ENCODE data around the gene DUSP28. TPM values are rescaled to one million over a fixed set of nuclear protein-coding genes. Genes with fewer than 3 reads are reported as not detected.

Gene DUSP28
- total and polyA plus RNA-seq, 2 of the 13 experiments (the other 11 are each of a cell fraction or from before 2014, with no cell fraction given): 5.2 to 8.6 TPM

DNA sequence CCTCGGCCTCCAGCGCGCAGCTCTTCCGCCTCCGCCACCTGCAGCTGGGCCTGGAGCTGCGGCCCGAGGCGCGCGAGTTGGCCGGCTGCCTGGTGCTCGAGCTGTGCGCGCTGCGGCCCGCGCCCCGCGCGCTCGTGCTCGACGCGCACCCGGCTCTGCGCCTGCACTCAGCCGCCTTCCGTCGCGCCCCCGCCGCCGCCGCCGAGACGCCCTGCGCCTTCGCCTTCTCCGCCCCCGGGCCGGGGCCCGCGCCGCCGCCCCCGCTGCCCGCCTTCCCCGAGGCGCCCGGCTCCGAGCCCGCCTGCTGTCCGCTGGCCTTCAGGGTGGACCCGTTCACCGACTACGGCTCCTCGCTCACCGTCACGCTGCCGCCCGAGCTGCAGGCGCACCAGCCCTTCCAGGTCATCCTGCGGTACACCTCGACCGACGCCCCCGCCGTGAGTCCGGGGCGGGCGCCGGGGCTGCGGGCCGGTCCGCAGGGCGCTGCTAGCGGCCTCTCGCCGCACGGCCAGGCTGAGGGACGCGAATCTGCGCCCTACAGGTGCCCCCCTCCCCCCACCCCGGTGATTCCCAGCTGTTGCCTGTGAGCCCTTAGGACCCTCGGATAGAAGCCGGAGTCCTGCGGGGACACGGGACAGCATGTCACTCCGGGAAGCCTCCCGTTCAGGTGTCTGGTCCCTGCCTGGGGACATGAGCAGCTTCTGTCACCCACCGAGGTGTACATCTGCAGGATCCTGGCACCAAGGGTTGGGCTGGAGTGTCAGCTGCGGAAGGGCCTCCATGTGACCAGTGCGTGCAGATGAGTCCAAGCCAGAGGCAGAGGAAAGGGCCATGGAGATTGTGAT lies 8.7 kb downstream of the DUSP28 start (continued):
- TF ChIP-seq, protein P1, sequence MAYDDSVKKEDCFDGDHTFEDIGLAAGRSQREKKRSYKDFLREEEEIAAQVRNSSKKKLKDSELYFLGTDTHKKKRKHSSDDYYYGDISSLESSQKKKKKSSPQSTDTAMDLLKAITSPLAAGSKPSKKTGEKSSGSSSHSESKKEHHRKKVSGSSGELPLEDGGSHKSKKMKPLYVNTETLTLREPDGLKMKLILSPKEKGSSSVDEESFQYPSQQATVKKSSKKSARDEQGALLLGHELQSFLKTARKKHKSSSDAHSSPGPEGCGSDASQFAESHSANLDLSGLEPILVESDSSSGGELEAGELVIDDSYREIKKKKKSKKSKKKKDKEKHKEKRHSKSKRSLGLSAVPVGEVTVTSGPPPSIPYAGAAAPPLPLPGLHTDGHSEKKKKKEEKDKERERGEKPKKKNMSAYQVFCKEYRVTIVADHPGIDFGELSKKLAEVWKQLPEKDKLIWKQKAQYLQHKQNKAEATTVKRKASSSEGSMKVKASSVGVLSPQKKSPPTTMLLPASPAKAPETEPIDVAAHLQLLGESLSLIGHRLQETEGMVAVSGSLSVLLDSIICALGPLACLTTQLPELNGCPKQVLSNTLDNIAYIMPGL (CRISPR knock-in tag; IDR thresholded peaks at IDR 0.05; ENCODE audit: borderline replicate concordance in 1 of 2, low read depth in 1 of 2): peak in 1 of 2 experiments; percentile 62; a peak in 2 of 4 replicates
- TF ChIP-seq PHF8 (CRISPR knock-in tag; IDR thresholded peaks at IDR 0.05) (peak; percentile 65), BHLHE40 (IDR thresholded peaks at IDR 0.05; ENCODE audit: low read length) (0 out of 2 replicates have a peak, but pooled peaks have one; percentile 4), ZNF180 (CRISPR knock-in tag; IDR thresholded peaks at IDR 0.05; ENCODE audit: borderline replicate concordance, low read depth) (0 out of 2 replicates have a peak, but pooled peaks have one; percentile 41), SP5 (CRISPR knock-in tag; IDR thresholded peaks at IDR 0.05; ENCODE audit: borderline replicate concordance, low read depth) (0 out of 2 replicates have a peak, but pooled peaks have one; percentile 9), ZSCAN29 (CRISPR knock-in tag; conservative IDR thresholded peaks at IDR 0.05) (0 out of 2 replicates have a peak, but pooled peaks have one; percentile 33), PRMT3 (CRISPR knock-in tag; IDR thresholded peaks at IDR 0.05; ENCODE audit: borderline replicate concordance, low read depth) (no peak; the same call in 1 of the 2 replicates)
- TF ChIP-seq, protein P2, sequence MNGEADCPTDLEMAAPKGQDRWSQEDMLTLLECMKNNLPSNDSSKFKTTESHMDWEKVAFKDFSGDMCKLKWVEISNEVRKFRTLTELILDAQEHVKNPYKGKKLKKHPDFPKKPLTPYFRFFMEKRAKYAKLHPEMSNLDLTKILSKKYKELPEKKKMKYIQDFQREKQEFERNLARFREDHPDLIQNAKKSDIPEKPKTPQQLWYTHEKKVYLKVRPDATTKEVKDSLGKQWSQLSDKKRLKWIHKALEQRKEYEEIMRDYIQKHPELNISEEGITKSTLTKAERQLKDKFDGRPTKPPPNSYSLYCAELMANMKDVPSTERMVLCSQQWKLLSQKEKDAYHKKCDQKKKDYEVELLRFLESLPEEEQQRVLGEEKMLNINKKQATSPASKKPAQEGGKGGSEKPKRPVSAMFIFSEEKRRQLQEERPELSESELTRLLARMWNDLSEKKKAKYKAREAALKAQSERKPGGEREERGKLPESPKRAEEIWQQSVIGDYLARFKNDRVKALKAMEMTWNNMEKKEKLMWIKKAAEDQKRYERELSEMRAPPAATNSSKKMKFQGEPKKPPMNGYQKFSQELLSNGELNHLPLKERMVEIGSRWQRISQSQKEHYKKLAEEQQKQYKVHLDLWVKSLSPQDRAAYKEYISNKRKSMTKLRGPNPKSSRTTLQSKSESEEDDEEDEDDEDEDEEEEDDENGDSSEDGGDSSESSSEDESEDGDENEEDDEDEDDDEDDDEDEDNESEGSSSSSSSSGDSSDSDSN (CRISPR knock-in tag; IDR thresholded peaks at IDR 0.05): peak; percentile 88; the same call in 1 of the 2 replicates
- TF ChIP-seq, protein P3, sequence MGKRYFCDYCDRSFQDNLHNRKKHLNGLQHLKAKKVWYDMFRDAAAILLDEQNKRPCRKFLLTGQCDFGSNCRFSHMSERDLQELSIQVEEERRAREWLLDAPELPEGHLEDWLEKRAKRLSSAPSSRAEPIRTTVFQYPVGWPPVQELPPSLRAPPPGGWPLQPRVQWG (CRISPR knock-in tag; IDR thresholded peaks at IDR 0.05; ENCODE audit: borderline replicate concordance, low read depth): no peak
- TF ChIP-seq, protein P4, sequence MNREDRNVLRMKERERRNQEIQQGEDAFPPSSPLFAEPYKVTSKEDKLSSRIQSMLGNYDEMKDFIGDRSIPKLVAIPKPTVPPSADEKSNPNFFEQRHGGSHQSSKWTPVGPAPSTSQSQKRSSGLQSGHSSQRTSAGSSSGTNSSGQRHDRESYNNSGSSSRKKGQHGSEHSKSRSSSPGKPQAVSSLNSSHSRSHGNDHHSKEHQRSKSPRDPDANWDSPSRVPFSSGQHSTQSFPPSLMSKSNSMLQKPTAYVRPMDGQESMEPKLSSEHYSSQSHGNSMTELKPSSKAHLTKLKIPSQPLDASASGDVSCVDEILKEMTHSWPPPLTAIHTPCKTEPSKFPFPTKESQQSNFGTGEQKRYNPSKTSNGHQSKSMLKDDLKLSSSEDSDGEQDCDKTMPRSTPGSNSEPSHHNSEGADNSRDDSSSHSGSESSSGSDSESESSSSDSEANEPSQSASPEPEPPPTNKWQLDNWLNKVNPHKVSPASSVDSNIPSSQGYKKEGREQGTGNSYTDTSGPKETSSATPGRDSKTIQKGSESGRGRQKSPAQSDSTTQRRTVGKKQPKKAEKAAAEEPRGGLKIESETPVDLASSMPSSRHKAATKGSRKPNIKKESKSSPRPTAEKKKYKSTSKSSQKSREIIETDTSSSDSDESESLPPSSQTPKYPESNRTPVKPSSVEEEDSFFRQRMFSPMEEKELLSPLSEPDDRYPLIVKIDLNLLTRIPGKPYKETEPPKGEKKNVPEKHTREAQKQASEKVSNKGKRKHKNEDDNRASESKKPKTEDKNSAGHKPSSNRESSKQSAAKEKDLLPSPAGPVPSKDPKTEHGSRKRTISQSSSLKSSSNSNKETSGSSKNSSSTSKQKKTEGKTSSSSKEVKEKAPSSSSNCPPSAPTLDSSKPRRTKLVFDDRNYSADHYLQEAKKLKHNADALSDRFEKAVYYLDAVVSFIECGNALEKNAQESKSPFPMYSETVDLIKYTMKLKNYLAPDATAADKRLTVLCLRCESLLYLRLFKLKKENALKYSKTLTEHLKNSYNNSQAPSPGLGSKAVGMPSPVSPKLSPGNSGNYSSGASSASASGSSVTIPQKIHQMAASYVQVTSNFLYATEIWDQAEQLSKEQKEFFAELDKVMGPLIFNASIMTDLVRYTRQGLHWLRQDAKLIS (CRISPR knock-in tag; IDR thresholded peaks at IDR 0.05): 0 out of 2 replicates have a peak, but pooled peaks have one; percentile 40
- TF ChIP-seq, protein P5, sequence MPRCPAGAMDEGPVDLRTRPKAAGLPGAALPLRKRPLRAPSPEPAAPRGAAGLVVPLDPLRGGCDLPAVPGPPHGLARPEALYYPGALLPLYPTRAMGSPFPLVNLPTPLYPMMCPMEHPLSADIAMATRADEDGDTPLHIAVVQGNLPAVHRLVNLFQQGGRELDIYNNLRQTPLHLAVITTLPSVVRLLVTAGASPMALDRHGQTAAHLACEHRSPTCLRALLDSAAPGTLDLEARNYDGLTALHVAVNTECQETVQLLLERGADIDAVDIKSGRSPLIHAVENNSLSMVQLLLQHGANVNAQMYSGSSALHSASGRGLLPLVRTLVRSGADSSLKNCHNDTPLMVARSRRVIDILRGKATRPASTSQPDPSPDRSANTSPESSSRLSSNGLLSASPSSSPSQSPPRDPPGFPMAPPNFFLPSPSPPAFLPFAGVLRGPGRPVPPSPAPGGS (CRISPR knock-in tag; IDR thresholded peaks at IDR 0.05): peak; percentile 91
- TF ChIP-seq, protein P6, sequence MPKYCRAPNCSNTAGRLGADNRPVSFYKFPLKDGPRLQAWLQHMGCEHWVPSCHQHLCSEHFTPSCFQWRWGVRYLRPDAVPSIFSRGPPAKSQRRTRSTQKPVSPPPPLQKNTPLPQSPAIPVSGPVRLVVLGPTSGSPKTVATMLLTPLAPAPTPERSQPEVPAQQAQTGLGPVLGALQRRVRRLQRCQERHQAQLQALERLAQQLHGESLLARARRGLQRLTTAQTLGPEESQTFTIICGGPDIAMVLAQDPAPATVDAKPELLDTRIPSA (CRISPR knock-in tag; IDR thresholded peaks at IDR 0.05; ENCODE audit: borderline replicate concordance): no peak
- TF ChIP-seq, protein P7, sequence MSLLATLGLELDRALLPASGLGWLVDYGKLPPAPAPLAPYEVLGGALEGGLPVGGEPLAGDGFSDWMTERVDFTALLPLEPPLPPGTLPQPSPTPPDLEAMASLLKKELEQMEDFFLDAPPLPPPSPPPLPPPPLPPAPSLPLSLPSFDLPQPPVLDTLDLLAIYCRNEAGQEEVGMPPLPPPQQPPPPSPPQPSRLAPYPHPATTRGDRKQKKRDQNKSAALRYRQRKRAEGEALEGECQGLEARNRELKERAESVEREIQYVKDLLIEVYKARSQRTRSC (CRISPR knock-in tag; IDR thresholded peaks at IDR 0.05; ENCODE audit: low read depth): peak; percentile 42; the same call in 1 of the 2 replicates
